Measurements from ENCODE around the gene CACNA1B. TPM values are rescaled to one million over a fixed set of nuclear protein-coding genes. Genes with fewer than 3 reads are reported as not detected.

CACNA1B gene
- total RNA-seq, 1 donor from 2014 or later, result 0.84 TPM

DNA sequence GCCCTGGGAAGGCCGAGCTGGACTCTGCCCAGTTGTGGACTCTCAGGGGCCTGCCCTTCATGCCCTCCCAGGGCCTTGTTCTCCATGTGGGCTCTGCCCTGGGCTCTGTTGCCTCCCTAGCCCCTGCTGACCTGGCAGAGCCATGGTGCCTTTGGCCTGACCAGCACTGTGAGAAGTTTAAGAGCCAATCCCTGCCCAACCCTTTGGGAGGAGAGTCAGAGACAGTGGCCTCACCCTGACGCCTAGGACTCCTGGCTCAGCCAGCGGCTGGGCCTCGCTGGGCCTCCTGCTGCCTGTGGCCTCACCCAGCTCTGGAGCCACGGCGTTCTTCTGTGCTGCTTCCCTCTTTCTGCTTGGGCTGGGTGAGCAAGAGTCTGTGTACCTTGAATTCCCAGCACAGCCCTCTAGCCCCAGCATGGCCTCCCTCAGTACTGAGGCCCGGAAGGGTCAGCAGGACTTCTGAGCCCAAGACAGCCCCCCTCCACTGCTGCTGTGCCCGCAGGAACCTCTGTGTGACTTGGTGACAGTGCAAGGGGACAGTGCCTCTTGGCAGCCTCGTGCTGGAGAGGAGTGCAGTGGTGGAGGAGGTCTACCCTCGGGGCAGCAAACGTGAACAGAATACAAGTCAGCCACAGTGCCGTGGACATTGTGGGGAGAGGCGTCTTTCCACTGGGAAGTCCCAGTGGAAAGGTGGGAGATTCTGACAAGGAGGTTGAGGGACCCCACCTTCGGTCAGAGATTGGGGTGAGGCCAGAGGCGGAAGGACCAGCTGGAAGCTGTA, 97.4 kb downstream of the CACNA1B start:
- no peaks in the 10 kb centered on the region for H3K27me3 ChIP-seq (ENCODE audit: control insufficient read depth, insufficient read depth, low read length)
- H3K4me3 ChIP-seq (ENCODE audit: low read depth, low read length), result no peak overlapping the region
- DNase-seq (ENCODE audit: low read depth), result no peak
- H3K36me3 ChIP-seq (ENCODE audit: control insufficient read depth, insufficient read depth, low read length), result no peaks in the 10 kb centered on the region
- TF ChIP-seq, protein P1, sequence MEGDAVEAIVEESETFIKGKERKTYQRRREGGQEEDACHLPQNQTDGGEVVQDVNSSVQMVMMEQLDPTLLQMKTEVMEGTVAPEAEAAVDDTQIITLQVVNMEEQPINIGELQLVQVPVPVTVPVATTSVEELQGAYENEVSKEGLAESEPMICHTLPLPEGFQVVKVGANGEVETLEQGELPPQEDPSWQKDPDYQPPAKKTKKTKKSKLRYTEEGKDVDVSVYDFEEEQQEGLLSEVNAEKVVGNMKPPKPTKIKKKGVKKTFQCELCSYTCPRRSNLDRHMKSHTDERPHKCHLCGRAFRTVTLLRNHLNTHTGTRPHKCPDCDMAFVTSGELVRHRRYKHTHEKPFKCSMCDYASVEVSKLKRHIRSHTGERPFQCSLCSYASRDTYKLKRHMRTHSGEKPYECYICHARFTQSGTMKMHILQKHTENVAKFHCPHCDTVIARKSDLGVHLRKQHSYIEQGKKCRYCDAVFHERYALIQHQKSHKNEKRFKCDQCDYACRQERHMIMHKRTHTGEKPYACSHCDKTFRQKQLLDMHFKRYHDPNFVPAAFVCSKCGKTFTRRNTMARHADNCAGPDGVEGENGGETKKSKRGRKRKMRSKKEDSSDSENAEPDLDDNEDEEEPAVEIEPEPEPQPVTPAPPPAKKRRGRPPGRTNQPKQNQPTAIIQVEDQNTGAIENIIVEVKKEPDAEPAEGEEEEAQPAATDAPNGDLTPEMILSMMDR (IDR thresholded peaks at IDR 0.05; ENCODE audit: insufficient read depth, low read length, poor library complexity, severe bottlenecking), result no peak

DNA sequence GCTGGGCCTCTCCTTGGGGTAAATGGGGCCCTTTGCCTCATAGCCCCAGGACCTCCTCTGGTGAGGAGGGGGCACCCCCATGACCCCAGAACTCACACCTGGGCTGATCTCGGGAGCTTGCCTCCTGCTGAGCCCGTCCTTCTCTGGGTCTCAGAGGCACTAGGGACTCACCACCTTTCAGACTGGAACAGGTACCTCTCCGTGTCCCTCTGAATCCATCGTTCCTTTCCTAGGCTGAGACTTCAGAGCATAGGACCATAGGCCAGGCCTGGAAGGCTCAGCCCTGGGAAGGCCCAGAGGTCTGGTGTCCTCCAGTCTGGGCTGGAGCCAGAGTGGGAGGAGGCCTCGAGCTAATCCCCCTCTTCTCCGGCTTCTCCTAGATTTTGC, 97.9 kb downstream of the CACNA1B start:
- DNase-seq (ENCODE audit: low read depth), result no peak
- Histone ChIP-seq H3K27me3 (ENCODE audit: control insufficient read depth, insufficient read depth, low read length) (no peaks in the 10 kb centered on the region), H3K36me3 (ENCODE audit: control insufficient read depth, insufficient read depth, low read length) (no peaks in the 10 kb centered on the region), H3K4me3 (ENCODE audit: low read depth, low read length) (no peak overlapping the region)
- TF ChIP-seq, protein P1 (IDR thresholded peaks at IDR 0.05; ENCODE audit: insufficient read depth, low read length, poor library complexity, severe bottlenecking), result no peak

DNA sequence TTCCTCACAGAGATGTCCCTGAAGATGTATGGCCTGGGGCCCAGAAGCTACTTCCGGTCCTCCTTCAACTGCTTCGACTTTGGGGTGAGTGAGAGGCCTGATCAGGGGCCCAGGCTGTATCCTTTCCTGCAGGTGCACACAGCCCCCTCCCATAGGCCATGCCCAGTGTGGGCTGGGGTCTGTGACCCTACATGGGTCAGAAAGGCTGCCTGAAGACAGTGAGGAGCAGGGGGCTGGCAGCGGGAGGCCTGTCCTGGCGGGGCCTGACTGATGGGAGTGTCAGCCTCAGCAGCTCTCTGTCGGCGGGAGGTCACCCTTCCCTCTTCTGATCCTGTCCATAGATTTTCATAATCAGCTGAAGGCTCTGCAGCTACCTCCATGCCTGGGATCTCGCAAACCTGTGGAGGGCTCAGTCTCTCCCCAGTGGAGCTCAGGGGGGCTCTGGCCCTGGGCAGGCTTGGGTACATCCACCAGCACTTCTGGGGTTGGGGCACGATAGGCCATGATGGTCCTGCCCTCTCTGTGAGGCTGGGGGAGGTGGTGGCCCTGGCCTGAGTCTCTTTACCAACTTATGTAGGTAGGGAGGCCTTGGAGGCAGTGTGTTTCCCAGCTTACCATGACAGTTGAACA, 98.5 kb downstream of the CACNA1B start:
- Histone ChIP-seq H3K27me3 (ENCODE audit: control insufficient read depth, insufficient read depth, low read length) (no peaks in the 10 kb centered on the region), H3K36me3 (ENCODE audit: control insufficient read depth, insufficient read depth, low read length) (no peaks in the 10 kb centered on the region), H3K4me3 (ENCODE audit: low read depth, low read length) (no peak overlapping the region)
- no peak for DNase-seq (ENCODE audit: low read depth)
- TF ChIP-seq, protein P1 (IDR thresholded peaks at IDR 0.05; ENCODE audit: insufficient read depth, low read length, poor library complexity, severe bottlenecking), result no peak

DNA sequence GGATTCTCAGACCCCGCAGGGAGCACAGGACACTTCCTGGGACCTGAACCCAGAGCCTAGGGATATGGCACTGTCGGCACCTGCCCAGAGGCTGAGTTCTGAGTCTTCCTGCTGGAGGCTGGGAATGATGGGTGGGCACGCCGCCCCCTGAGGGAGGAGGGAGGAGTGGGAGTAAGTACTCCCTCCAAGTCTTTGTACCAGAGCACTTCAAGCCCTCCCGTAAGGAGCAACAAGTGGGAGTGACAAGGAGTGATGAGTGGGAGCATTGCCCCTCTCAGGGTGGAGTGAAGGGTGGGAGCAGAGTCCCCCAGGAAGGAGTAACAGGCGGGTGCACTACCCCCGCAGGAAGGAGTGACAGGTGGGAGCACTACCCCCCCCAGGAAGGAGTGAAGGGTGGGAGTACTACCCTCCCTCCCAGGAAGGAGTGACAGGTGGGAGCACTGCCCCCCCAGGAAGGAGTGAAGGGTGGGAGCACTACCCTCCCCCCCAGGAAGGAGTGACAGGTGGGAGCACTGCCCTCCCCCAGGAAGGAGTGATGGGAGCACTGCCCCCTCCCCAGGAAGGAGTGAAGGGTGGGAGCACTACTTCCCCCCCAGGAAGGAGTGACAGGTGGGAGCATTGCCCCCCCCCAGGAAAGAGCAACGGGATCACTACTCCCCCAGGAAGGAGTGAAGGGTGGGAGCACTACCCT, 100.1 kb downstream of the CACNA1B start:
- DNase-seq (ENCODE audit: low read depth), result no peak
- no peaks in the 10 kb centered on the region for H3K36me3 ChIP-seq (ENCODE audit: control insufficient read depth, insufficient read depth, low read length)
- no peaks in the 10 kb centered on the region for H3K27me3 ChIP-seq (ENCODE audit: control insufficient read depth, insufficient read depth, low read length)
- TF ChIP-seq, protein P1 (IDR thresholded peaks at IDR 0.05; ENCODE audit: insufficient read depth, low read length, poor library complexity, severe bottlenecking), result no peak
- no peak overlapping the region for H3K4me3 ChIP-seq (ENCODE audit: low read depth, low read length)

DNA sequence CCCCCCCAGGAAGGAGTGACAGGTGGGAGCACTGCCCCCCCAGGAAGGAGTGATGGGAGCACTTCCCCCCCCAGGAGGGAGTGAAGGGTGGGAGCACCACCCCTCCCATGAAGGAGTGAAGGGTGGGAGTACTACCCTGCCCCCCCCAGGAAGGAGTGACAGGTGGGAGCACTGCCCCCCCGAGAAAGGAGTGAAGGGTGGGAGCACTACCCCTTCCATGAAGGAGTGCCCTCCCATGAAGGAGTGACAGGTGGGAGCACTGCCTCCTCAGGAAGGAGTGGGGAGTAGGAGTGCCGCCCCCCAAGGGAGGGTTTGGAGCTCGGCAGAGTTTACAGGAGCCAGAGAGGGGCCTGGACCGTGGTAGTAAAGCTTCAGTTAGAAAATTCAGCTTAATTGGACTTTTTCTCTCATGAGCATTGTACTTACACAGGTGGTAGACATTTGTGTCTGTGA, 100.7 kb downstream of the CACNA1B start:
- no peaks in the 10 kb centered on the region for H3K36me3 ChIP-seq (ENCODE audit: control insufficient read depth, insufficient read depth, low read length)
- DNase-seq (ENCODE audit: low read depth), result no peak
- TF ChIP-seq, protein P1 (IDR thresholded peaks at IDR 0.05; ENCODE audit: insufficient read depth, low read length, poor library complexity, severe bottlenecking), result no peak
- H3K4me3 ChIP-seq (ENCODE audit: low read depth, low read length), result no peak overlapping the region
- H3K27me3 ChIP-seq (ENCODE audit: control insufficient read depth, insufficient read depth, low read length), result no peaks in the 10 kb centered on the region
